ENCODE data around the gene LRRC8A. TPM values are rescaled to one million over a fixed set of nuclear protein-coding genes. Genes with fewer than 3 reads are reported as not detected.
A peak's percentile ranks its signal among the peaks of the same experiment; 100 is the strongest.

The LRRC8A gene
- total and polyA plus RNA-seq, 2 of the 8 experiments (the other 6 are each of a cell fraction or from before 2014, with no cell fraction given), result 103 to 111 TPM

- Histone ChIP-seq H4K5ac (ENCODE audit: insufficient read length, low read depth, low read length) (no peak overlapping the region), H3K23ac (ENCODE audit: insufficient read length) (no peak overlapping the region), H3K27me3 (replicated peaks in 1 of 4; ENCODE audit: control insufficient read depth in 3 of 4, extremely low read depth in 1 of 4, insufficient read depth in 3 of 4, low read length in 3 of 4) (no peaks in the 10 kb centered on the region), H3K18ac (ENCODE audit: extremely low read depth, low read length) (no peak overlapping the region; the same call in none of the 2 replicates), H3K23me2 (ENCODE audit: low read depth, low read length) (peaks cover 6% of the 10 kb centered on the region), H2AFZ (ENCODE audit: low read length) (no peak overlapping the region), H3K79me2 (ENCODE audit: control insufficient read depth in 1 of 2, insufficient read depth in 2 of 2, low read length in 2 of 2) (peaks cover 25 to 80% of the 10 kb centered on the region in 2 experiments), H2BK20ac (ENCODE audit: low read length) (no peak overlapping the region), H3K79me1 (ENCODE audit: low read depth, low read length) (peaks cover 25% of the 10 kb centered on the region), H3K36me3 (ENCODE audit: control insufficient read depth in 2 of 4, insufficient read depth in 4 of 4, low read length in 3 of 4) (peaks cover 3 to 13% (median 9%) of the 10 kb centered on the region in 4 experiments), H2BK12ac (ENCODE audit: low read depth, low read length) (0 out of 2 replicates have a peak overlapping the region, but pooled peaks have one; percentile 18), H3K4ac (replicated peaks; ENCODE audit: insufficient read length, low read depth, low read length) (no peak overlapping the region), H4K20me1 (replicated peaks in 1 of 2; ENCODE audit: control insufficient read depth in 1 of 2, insufficient read depth in 2 of 2, low read length in 2 of 2) (peaks cover 2 to 13% of the 10 kb centered on the region in 2 experiments), H3K4me2 (ENCODE audit: insufficient read depth in 1 of 2, low read depth in 2 of 2, low read length in 2 of 2) (peak overlapping the region; percentile 95 to 96), H2BK120ac (replicated peaks; ENCODE audit: low read depth, low read length) (no peak overlapping the region), H4K8ac (ENCODE audit: extremely low read depth, insufficient read depth, low read length) (0 out of 2 replicates have a peak overlapping the region, but pooled peaks have one; percentile 19), H3K14ac (ENCODE audit: insufficient read length) (no peak overlapping the region), H2AK5ac (ENCODE audit: low read depth, low read length) (peak overlapping the region; percentile 8; the same call in 1 of the 2 replicates), H3K4me1 (replicated peaks in 1 of 4; ENCODE audit: control insufficient read depth in 3 of 4, insufficient read depth in 4 of 4, low read length in 3 of 4) (peaks cover 3 to 20% (median 9%) of the 10 kb centered on the region in 4 experiments), H3K9ac (replicated peaks in 1 of 4; ENCODE audit: extremely low read depth in 1 of 4, low read depth in 3 of 4, low read length in 3 of 4) (peak overlapping the region; percentile 51 to 87 (median 78)), H2BK15ac (ENCODE audit: low read length) (no peak overlapping the region), H4K91ac (replicated peaks; ENCODE audit: insufficient read length, low read length) (no peak overlapping the region), H3K56ac (replicated peaks; ENCODE audit: insufficient read length, low read depth, low read length) (no peak overlapping the region), H2BK5ac (ENCODE audit: low read depth, low read length) (peak overlapping the region; percentile 58; the same call in 1 of the 2 replicates), H3K4me3 (ENCODE audit: extremely low read depth in 1 of 4, insufficient read depth in 2 of 4, low read depth in 3 of 4, low read length in 4 of 4) (peak overlapping the region; percentile 82 to 99 (median 96)), H3K9me3 (ENCODE audit: insufficient read depth in 2 of 2, low read depth in 1 of 2, low read length in 1 of 2) (no peaks in the 10 kb centered on the region), H3K27ac (ENCODE audit: low read depth, low read length) (peak overlapping the region; percentile 84)
- WGBS, 2 experiments (ENCODE audit: extremely low coverage in 1 of 2, insufficient coverage in 1 of 2, insufficient read length in 1 of 2, insufficient replicate concordance in 2 of 2, low coverage in 1 of 2, low lambda C conversion rate in 2 of 2, missing lambda C conversion rate in 1 of 2), result 11% methylated on average over 19 of the region's 19 CpGs; no CpG with 5 or more reads in 1 of the 2 experiments
- ChIA-PET POLR2A (ENCODE audit: partially characterized antibody) (interaction anchor here (0.8 to 3.5 kb wide), 9 partner anchors 9 to 55 kb away, joined by 3 to 18 read pairs (median 4); partner anchors contain the start of gene PHYHD1), CTCF (ENCODE audit: partially characterized antibody) (interaction anchor here (0.9 to 12.6 kb wide), 6 partner anchors 8 to 150 kb away, joined by 3 to 133 read pairs (median 4); no protein-coding TSS in a partner anchor)
- no peak for DNase-seq (ENCODE audit: low read depth in 1 of 2, low spot score in 2 of 2)
- FAIRE-seq, result no peak
Observed at GRCh38 chr9:128882677-128883603, 1.0 kb downstream of the LRRC8A start.
